Measurements from ENCODE around the gene KBTBD4.
A peak's percentile ranks its signal among the peaks of the same experiment; 100 is the strongest.

The KBTBD4 gene

GRCh38 chr11:47599902-47600301 is 21.1 kb upstream of the KBTBD4 start:
- TF ChIP-seq, protein P1, sequence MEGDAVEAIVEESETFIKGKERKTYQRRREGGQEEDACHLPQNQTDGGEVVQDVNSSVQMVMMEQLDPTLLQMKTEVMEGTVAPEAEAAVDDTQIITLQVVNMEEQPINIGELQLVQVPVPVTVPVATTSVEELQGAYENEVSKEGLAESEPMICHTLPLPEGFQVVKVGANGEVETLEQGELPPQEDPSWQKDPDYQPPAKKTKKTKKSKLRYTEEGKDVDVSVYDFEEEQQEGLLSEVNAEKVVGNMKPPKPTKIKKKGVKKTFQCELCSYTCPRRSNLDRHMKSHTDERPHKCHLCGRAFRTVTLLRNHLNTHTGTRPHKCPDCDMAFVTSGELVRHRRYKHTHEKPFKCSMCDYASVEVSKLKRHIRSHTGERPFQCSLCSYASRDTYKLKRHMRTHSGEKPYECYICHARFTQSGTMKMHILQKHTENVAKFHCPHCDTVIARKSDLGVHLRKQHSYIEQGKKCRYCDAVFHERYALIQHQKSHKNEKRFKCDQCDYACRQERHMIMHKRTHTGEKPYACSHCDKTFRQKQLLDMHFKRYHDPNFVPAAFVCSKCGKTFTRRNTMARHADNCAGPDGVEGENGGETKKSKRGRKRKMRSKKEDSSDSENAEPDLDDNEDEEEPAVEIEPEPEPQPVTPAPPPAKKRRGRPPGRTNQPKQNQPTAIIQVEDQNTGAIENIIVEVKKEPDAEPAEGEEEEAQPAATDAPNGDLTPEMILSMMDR (IDR thresholded peaks at IDR 0.05; ENCODE audit: low read depth, low read length, missing control alignments) = no peak
- DNase-seq (ENCODE audit: extremely low read depth, low read depth) = no peak
- H3K4me3 ChIP-seq (replicated peaks; ENCODE audit: low read depth, low read length) = no peak overlapping the region

DNA sequence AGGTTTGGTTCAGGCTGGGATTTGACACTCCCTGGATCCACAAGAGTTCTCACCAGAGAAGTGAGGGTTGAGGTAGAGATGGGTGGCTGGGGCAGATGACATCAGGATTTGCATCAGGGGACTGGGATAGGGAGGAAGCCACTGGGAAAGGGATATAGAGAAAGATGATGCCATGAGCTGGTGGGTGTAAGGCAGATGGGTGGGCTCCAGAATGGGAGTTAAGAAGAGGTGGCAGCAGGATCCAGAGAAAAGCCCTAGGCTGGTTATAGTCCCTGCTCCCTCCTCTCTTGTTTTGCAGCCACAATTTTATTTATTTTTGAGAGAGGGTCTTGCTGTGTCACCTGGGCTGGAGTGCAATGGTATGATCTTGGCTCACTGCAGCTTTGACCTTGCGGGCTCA is 17.2 kb upstream of the KBTBD4 start:
- TF ChIP-seq, protein P1 (IDR thresholded peaks at IDR 0.05; ENCODE audit: low read depth, low read length, missing control alignments) = no peak
- DNase-seq (ENCODE audit: extremely low read depth, low read depth) = no peak

DNA sequence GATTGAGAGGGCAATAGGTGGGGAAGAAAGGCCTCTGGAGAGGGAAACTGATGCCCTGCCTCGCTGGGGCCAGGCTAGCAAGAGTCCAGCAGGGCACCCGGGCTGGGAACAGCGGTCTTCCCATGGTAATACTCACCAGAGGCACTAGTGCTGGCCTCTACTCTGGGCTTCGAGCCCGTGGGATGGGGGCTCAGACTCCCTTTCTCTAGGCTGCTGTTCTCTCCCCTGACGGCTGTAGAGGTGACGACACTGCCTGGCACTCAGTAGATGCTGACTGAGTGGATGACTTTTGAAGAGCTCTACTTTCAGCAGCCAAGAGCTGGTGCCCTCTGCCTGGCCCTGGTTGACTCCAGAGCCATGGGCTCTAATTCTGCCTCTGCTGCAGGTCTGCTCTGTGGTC is 16.3 kb upstream of the KBTBD4 start:
- no peak overlapping the region for H3K4me3 ChIP-seq (replicated peaks; ENCODE audit: low read depth, low read length)
- no peak for DNase-seq (ENCODE audit: extremely low read depth, low read depth)
- TF ChIP-seq, protein P1 (IDR thresholded peaks at IDR 0.05; ENCODE audit: low read depth, low read length, missing control alignments) = no peak

More for the DNA sequence above, 17.2 kb upstream of the KBTBD4 start:
- no peak overlapping the region for H3K4me3 ChIP-seq (replicated peaks; ENCODE audit: low read depth, low read length)

DNA sequence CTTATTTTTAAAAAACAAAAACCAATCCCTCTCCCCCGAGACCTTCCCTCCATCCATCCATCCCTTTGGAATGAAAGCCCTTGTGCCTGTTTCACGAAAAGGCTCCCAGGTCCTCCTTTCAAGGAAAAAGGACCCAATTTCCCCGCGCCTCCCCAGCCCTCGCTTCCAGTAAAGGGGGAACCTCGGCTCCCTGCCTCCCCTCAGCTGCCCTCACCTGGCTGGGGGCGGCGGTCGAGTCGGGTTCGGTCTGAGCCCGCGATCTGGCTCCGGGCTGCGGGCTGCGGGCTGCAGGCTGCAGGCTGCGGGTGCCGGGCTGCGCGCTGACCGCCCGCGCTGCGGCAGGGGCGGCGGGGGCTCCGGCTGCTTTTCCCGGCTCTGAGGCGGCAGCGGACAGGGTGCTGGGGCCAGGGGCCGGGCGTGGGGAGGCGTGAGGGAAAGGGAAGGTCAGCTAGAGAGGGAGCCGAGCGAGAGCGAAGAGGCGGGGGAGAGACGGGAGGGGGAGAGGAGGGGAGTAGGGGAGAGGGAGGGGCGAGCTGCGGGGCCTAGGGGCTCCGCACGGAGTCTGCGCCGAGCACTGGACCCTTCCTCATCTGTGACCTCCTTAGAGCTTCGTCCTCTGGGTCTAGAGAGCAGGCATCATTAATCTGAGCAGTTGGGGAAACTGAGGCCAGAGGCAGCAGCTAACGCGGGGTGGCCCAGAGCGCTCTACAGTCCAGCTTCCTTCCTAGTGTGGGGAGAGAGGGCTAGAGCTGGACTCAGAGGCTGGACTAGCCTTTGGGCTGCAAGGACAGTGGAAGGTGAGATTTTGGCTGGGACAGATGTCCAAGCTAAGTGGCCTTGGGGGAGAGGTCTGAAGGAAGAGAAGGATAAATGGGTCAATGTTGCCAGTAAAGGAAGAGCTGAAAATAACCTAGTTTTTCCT is 15.4 kb upstream of the KBTBD4 start, which contains the start of gene C1QTNF4:
TSS of gene C1QTNF4 (minus strand) at position 478 of the 922 bp plus-strand sequence. CDS start 3,601 bp downstream, outside the sequence.
- TF ChIP-seq, protein P1 (IDR thresholded peaks at IDR 0.05; ENCODE audit: low read depth, low read length, missing control alignments) = no peak
- DNase-seq (ENCODE audit: extremely low read depth, low read depth) = no peak
- H3K4me3 ChIP-seq (replicated peaks; ENCODE audit: low read depth, low read length) = peak within 1 kb of the TSS; percentile 13; the same call in 1 of the 2 replicates

- H3K4me3 ChIP-seq (replicated peaks; ENCODE audit: low read depth, low read length) = peak overlapping the region; percentile 13; the same call in 1 of the 2 replicates
- DNase-seq (ENCODE audit: extremely low read depth, low read depth) = no peak
These were observed 14.7 kb upstream of the KBTBD4 start for GRCh38 chr11:47593492-47593933.

DNA sequence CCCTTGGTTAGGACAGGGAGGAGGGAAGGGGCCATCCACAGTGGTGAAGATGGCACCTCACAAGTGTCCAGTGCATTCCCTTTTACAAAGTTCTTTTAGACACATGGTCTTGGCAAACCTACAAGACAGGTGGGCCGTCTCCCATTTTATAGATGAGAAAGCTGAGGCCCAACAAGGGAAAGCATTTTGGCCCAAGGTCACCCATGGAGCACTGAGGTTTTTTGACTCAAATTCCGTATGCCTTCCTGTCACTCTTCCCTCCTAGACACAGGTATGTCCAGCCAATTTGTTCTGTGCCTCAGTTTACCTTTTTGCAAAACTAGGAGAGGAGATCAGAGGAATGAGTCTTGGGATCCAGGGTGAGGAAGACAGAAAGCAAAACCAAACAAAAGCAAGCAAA is 14.2 kb upstream of the KBTBD4 start:
- TF ChIP-seq, protein P1 (IDR thresholded peaks at IDR 0.05; ENCODE audit: low read depth, low read length, missing control alignments) = no peak
- DNase-seq (ENCODE audit: extremely low read depth, low read depth) = no peak
- H3K4me3 ChIP-seq (replicated peaks; ENCODE audit: low read depth, low read length) = no peak overlapping the region

More at GRCh38 chr11:47593492-47593933, 14.7 kb upstream of the KBTBD4 start:
- TF ChIP-seq, protein P1 (IDR thresholded peaks at IDR 0.05; ENCODE audit: low read depth, low read length, missing control alignments) = no peak
